SK-N-SH (cell line): Measurements from ENCODE around the gene CCK.

Source experiments
- EZH2phosphoT487 ChIP-seq: fragments of 200-600 bp; sonication (generic); IDR thresholded peaks from 2 replicates; pipeline ENCODE4 v1.6.1; 2017; ENCODE audit warnings: low read depth, mixed run types, mild to moderate bottlenecking, antibody characterized with exemption, moderate library complexity, borderline replicate concordance
- FOSL2 ChIP-seq: IDR thresholded peaks from 2 replicates; pipeline ENCODE4 v1.4.0; 2012; ENCODE audit warnings: low read depth, mild to moderate bottlenecking, moderate library complexity, borderline replicate concordance
- MXI1 ChIP-seq: IDR thresholded peaks from 2 replicates; pipeline ENCODE4 v1.6.1; 2012; ENCODE audit warnings: mild to moderate bottlenecking, low read depth, low read length, improper control_type of control experiment
- POLR2AphosphoS5 ChIP-seq: IDR thresholded peaks from 2 replicates; pipeline ENCODE4 v1.6.1; 2012; ENCODE audit warnings: low read depth, low read length
- RAD21 ChIP-seq: IDR thresholded peaks from 2 replicates; pipeline ENCODE4 v1.6.1; 2012; ENCODE audit warnings: mild to moderate bottlenecking, low read length
- TAF1 ChIP-seq: IDR thresholded peaks from 2 replicates; pipeline ENCODE4 v1.6.1; 2012; ENCODE audit warnings: low read depth, mild to moderate bottlenecking, low read length, moderate library complexity, borderline replicate concordance
- TCF12 ChIP-seq: IDR thresholded peaks from 2 replicates; pipeline ENCODE4 v1.4.0; 2012
- USF2 ChIP-seq: fragments of 150-350 bp; IDR thresholded peaks from 2 replicates; pipeline ENCODE4 v1.6.1; 2017; ENCODE audit warnings: antibody characterized with exemption, low read length, low read depth, borderline replicate concordance
- YY1 ChIP-seq: IDR thresholded peaks from 2 replicates; pipeline ENCODE4 v1.4.0; 2012; ENCODE audit warnings: low read depth, mild to moderate bottlenecking
- TF ChIP-seq, protein P1 (sequence below): fragments of 200-600 bp; sonication (generic); IDR thresholded peaks from 2 replicates; pipeline ENCODE4 v1.6.1; 2017; ENCODE audit warnings: antibody characterized with exemption, mild to moderate bottlenecking, moderate library complexity
- TF ChIP-seq, protein P2 (sequence below): IDR thresholded peaks from 2 replicates; pipeline ENCODE4; 2012
- TF ChIP-seq, protein P3 (sequence below): IDR thresholded peaks from 2 replicates; pipeline ENCODE4 v1.6.1; 2012; ENCODE audit warnings: mild to moderate bottlenecking, low read depth, low read length, moderate library complexity

GRCh38 chr3:42273361-42273760, 7.4 kb upstream of the CCK start:
- TF ChIP-seq, protein P1, sequence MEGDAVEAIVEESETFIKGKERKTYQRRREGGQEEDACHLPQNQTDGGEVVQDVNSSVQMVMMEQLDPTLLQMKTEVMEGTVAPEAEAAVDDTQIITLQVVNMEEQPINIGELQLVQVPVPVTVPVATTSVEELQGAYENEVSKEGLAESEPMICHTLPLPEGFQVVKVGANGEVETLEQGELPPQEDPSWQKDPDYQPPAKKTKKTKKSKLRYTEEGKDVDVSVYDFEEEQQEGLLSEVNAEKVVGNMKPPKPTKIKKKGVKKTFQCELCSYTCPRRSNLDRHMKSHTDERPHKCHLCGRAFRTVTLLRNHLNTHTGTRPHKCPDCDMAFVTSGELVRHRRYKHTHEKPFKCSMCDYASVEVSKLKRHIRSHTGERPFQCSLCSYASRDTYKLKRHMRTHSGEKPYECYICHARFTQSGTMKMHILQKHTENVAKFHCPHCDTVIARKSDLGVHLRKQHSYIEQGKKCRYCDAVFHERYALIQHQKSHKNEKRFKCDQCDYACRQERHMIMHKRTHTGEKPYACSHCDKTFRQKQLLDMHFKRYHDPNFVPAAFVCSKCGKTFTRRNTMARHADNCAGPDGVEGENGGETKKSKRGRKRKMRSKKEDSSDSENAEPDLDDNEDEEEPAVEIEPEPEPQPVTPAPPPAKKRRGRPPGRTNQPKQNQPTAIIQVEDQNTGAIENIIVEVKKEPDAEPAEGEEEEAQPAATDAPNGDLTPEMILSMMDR = no peak
- TF ChIP-seq RAD21 = no peak
- TF ChIP-seq FOSL2 = no peak
- no peak for TF ChIP-seq YY1
- no peak for TF ChIP-seq POLR2AphosphoS5
- TF ChIP-seq, protein P2, sequence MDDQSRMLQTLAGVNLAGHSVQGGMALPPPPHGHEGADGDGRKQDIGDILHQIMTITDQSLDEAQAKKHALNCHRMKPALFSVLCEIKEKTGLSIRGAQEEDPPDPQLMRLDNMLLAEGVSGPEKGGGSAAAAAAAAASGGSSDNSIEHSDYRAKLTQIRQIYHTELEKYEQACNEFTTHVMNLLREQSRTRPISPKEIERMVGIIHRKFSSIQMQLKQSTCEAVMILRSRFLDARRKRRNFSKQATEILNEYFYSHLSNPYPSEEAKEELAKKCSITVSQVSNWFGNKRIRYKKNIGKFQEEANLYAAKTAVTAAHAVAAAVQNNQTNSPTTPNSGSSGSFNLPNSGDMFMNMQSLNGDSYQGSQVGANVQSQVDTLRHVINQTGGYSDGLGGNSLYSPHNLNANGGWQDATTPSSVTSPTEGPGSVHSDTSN = no peak
- no peak for TF ChIP-seq MXI1
- no peak for TF ChIP-seq USF2
- TF ChIP-seq, protein P3, sequence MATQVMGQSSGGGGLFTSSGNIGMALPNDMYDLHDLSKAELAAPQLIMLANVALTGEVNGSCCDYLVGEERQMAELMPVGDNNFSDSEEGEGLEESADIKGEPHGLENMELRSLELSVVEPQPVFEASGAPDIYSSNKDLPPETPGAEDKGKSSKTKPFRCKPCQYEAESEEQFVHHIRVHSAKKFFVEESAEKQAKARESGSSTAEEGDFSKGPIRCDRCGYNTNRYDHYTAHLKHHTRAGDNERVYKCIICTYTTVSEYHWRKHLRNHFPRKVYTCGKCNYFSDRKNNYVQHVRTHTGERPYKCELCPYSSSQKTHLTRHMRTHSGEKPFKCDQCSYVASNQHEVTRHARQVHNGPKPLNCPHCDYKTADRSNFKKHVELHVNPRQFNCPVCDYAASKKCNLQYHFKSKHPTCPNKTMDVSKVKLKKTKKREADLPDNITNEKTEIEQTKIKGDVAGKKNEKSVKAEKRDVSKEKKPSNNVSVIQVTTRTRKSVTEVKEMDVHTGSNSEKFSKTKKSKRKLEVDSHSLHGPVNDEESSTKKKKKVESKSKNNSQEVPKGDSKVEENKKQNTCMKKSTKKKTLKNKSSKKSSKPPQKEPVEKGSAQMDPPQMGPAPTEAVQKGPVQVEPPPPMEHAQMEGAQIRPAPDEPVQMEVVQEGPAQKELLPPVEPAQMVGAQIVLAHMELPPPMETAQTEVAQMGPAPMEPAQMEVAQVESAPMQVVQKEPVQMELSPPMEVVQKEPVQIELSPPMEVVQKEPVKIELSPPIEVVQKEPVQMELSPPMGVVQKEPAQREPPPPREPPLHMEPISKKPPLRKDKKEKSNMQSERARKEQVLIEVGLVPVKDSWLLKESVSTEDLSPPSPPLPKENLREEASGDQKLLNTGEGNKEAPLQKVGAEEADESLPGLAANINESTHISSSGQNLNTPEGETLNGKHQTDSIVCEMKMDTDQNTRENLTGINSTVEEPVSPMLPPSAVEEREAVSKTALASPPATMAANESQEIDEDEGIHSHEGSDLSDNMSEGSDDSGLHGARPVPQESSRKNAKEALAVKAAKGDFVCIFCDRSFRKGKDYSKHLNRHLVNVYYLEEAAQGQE = no peak
- no peak for TF ChIP-seq TAF1
- no peak for TF ChIP-seq EZH2phosphoT487
- no peak for TF ChIP-seq TCF12
